Psoas muscle (tissue), 8 donors: ENCODE data around the gene SNAPC1. TPM values are rescaled to one million over a fixed set of nuclear protein-coding genes. Genes with fewer than 3 reads are reported as not detected.

Source experiments
- ATAC-seq, 4 donors: fragments of 200-7000 bp; cut with Tn5 transposase; one replicate each; pipeline ENCODE4 v1.9.1; 2020; ENCODE audit warnings: moderate library complexity in 3 of 4, mild to moderate bottlenecking in 2 of 4
- DNase-seq, 2 donors: peaks; one replicate each; pipeline ENCODE4 v3.0.0-alpha.2; 2020
- H3K27ac ChIP-seq: fragments of 200-600 bp; one replicate; pipeline ENCODE4 v1.8.0; 2022
- H3K27me3 ChIP-seq, 3 donors: fragments of 200-600 bp in 1 of 3; one replicate each; pipeline versions ENCODE4 v1.6.1 to v1.8.0; 2013 to 2022; ENCODE audit warnings: low read length in 2 of 3, mild to moderate bottlenecking in 2 of 3, moderate library complexity in 1 of 3; ENCODE audit not compliant: insufficient read depth in 3 of 3
- H3K36me3 ChIP-seq, 2 donors: fragments of 200-600 bp in 1 of 2; one replicate each; pipeline versions ENCODE4 v1.6.1 to v1.8.0; 2013 to 2022; ENCODE audit warnings: low read depth in 1 of 2, mild to moderate bottlenecking in 1 of 2, moderate library complexity in 1 of 2; ENCODE audit not compliant: insufficient read depth in 1 of 2
- H3K4me1 ChIP-seq: fragments of 200-600 bp; one replicate; pipeline ENCODE4 v1.8.0; 2022
- H3K4me3 ChIP-seq: fragments of 200-600 bp; one replicate; pipeline ENCODE4 v1.8.0; 2022; ENCODE audit warnings: mild to moderate bottlenecking
- H3K9me3 ChIP-seq: fragments of 200-600 bp; one replicate; pipeline ENCODE4 v1.8.0; 2022
- CTCF ChIP-seq: fragments of 200-600 bp; IDR thresholded peaks from one replicate; pipeline ENCODE4 v1.8.0; 2022; ENCODE audit warnings: antibody characterized with exemption
- WGBS, 3 donors: extraction: QIAGEN DNeasy Blood & Tissue Kit; methylation state at CpG; one replicate each; pipeline versions ENCODE4 v1.1.6 to v1.1.7; 2013; 5-methylcytosine and 5-hydroxymethylcytosine counted together
- intact Hi-C, 2 donors: fragments of 100-400 bp; cut with DNase I; formaldehyde crosslinking; loops; one replicate each; pipeline versions ENCODE4 v1.11.0 to v1.14.2; 2022
- polyA plus RNA-seq, 3 donors: library from polyadenylated mRNA; stranded (reverse); fragments of 200-250 nt; gene quantifications; one replicate each; pipeline ENCODE4 v1.2.3, GENCODE V29; 2013
- total RNA-seq, 4 donors: library from RNA; stranded (reverse); fragmentation: NEBNext Ultra II Directional in 2 of 4; extraction: Animal tissue kit (Norgen Biotek cat#: 25700) in 2 of 4; gene quantifications; one replicate each; pipeline versions ENCODE4 v1.2.1 to v1.2.4, GENCODE V29; 2021 to 2023
- donor health status: healthy with polysubstance abuse.
- donor health status: DM: no; HTN: no; CAD: no; lungs with moderate emphysema.
- donor health status: Bipolar disorder and iron deficiency.
- donor health status: healthy.
- donor health status: DM: yes; HTN: yes; CAD: no.
- donor health status: DM: no; HTN: no; CAD: no.
- donor health status: DM: no; HTN: no; CAD: no.
- donor health status: DM: yes; HTN: yes; CAD: no.

Gene SNAPC1
- total and polyA plus RNA-seq, 7 donors: 1.6 to 7.0 (median 4.6) TPM

GRCh38 chr14:61813096-61813606 is 50.9 kb downstream of the SNAPC1 start:
- no peaks in the 10 kb centered on the region for H3K9me3 ChIP-seq
- TF ChIP-seq CTCF: no peak
- H3K36me3 ChIP-seq: no peaks in the 10 kb centered on the region
- H3K27me3 ChIP-seq: peaks cover 6 to 58% (median 14%) of the 10 kb centered on the region in 3 donors
- no peak for DNase-seq
- intact Hi-C loops: no loop called here
- peak overlapping the region; percentile 63 for H3K4me3 ChIP-seq
- no peaks in the 10 kb centered on the region for H3K4me1 ChIP-seq
- no peak overlapping the region for H3K27ac ChIP-seq
- 11 to 14% (median 12%) methylated on average over 25 of the region's 25 CpGs for WGBS, 3 donors
- ATAC-seq: peak in 1 of 4 donors; percentile 8

GRCh38 chr14:61822458-61822857 is 60.2 kb downstream of the SNAPC1 start:
- H3K9me3 ChIP-seq: no peaks in the 10 kb centered on the region
- no peaks in the 10 kb centered on the region for H3K4me1 ChIP-seq
- no peak overlapping the region for H3K27ac ChIP-seq
- H3K27me3 ChIP-seq: peaks cover 0 to 9% (median 2%) of the 10 kb centered on the region in 3 donors
- DNase-seq (no peak), ATAC-seq (no peak)
- intact Hi-C loops: no loop called here
- WGBS, 3 donors: 90 to 92% (median 91%) methylated on average over 2 of the region's 2 CpGs
- no peak for TF ChIP-seq CTCF
- no peaks in the 10 kb centered on the region for H3K36me3 ChIP-seq
- no peak overlapping the region for H3K4me3 ChIP-seq

GRCh38 chr14:61832783-61833182 is 70.6 kb downstream of the SNAPC1 start:
- Histone ChIP-seq H3K4me3 (no peak overlapping the region), H3K9me3 (no peaks in the 10 kb centered on the region), H3K27ac (no peak overlapping the region), H3K27me3 (no peaks in the 10 kb centered on the region), H3K36me3 (no peaks in the 10 kb centered on the region), H3K4me1 (no peaks in the 10 kb centered on the region)
- ATAC-seq (no peak), DNase-seq (no peak)
- TF ChIP-seq CTCF: no peak
- 77% methylated on average over 3 of the region's 3 CpGs for WGBS, 3 donors
- intact Hi-C loops: no loop called here

- no peaks in the 10 kb centered on the region for H3K9me3 ChIP-seq
- WGBS, 3 donors: 46 to 47% (median 46%) methylated on average over 3 of the region's 3 CpGs
- H3K27me3 ChIP-seq: no peaks in the 10 kb centered on the region
- no peaks in the 10 kb centered on the region for H3K36me3 ChIP-seq
- ATAC-seq: no peak
- no peak for DNase-seq
- no peak overlapping the region for H3K27ac ChIP-seq
- no peak for TF ChIP-seq CTCF
- intact Hi-C loops: loop anchor here (2.0 to 5.0 kb wide), 2 partner anchors 379 to 539 kb away; no protein-coding TSS in a partner anchor
- no peak overlapping the region for H3K4me3 ChIP-seq
- no peaks in the 10 kb centered on the region for H3K4me1 ChIP-seq
Measured at GRCh38 chr14:61836184-61836583, 74.0 kb downstream of the SNAPC1 start.

- no peak for TF ChIP-seq CTCF
- Histone ChIP-seq H3K27me3 (no peaks in the 10 kb centered on the region), H3K27ac (no peak overlapping the region), H3K9me3 (no peaks in the 10 kb centered on the region), H3K4me3 (no peak overlapping the region), H3K36me3 (no peaks in the 10 kb centered on the region), H3K4me1 (no peaks in the 10 kb centered on the region)
- DNase-seq: no peak
- intact Hi-C loops: loop anchor here (1.0 to 5.0 kb wide), 3 partner anchors 376 to 540 kb away; no protein-coding TSS in a partner anchor
- WGBS, 3 donors: 89 to 97% (median 95%) methylated on average over 1 of the region's 1 CpG
- ATAC-seq: no peak
Measured at GRCh38 chr14:61836807-61837206, 74.6 kb downstream of the SNAPC1 start.
